H7 (cell line): ENCODE measurements around the gene PATE1. TPM values are rescaled to one million over a fixed set of nuclear protein-coding genes. Genes with fewer than 3 reads are reported as not detected.

Experiments used
- DNase-seq: peaks from one replicate; pipeline ENCODE4 v3.0.0; 2012
- H3K27me3 ChIP-seq: 2 replicates; pipeline ENCODE4 v1.6.0; 2011; ENCODE audit warnings: mild to moderate bottlenecking, low read length; ENCODE audit not compliant: control insufficient read depth, insufficient read depth
- H3K36me3 ChIP-seq: replicated peaks from 2 replicates; pipeline ENCODE4 v1.5.1; 2011; ENCODE audit warnings: low read length; ENCODE audit not compliant: control insufficient read depth, insufficient read depth
- H3K4me3 ChIP-seq: 2 replicates; pipeline ENCODE4 v1.5.1; 2011; ENCODE audit warnings: low read depth, mild to moderate bottlenecking, control low read depth, low read length, moderate library complexity; ENCODE audit not compliant: insufficient read depth
- total RNA-seq: library from RNA; depleted of rRNA; stranded (reverse); fragments of >200 nt; shearing (Covaris generic); gene quantifications from 2 replicates; pipeline ENCODE4 v1.2.3, GENCODE V29; 2014; rRNA removed

Gene PATE1
- total RNA-seq, 1 experiment from 2014 or later, result not detected

- no peak overlapping the region for H3K4me3 ChIP-seq
- no peaks in the 10 kb centered on the region for H3K27me3 ChIP-seq
- no peak for DNase-seq
- H3K36me3 ChIP-seq, result no peaks in the 10 kb centered on the region
Measured at GRCh38 chr11:125770583-125770982, 24.5 kb downstream of the PATE1 start.

DNA sequence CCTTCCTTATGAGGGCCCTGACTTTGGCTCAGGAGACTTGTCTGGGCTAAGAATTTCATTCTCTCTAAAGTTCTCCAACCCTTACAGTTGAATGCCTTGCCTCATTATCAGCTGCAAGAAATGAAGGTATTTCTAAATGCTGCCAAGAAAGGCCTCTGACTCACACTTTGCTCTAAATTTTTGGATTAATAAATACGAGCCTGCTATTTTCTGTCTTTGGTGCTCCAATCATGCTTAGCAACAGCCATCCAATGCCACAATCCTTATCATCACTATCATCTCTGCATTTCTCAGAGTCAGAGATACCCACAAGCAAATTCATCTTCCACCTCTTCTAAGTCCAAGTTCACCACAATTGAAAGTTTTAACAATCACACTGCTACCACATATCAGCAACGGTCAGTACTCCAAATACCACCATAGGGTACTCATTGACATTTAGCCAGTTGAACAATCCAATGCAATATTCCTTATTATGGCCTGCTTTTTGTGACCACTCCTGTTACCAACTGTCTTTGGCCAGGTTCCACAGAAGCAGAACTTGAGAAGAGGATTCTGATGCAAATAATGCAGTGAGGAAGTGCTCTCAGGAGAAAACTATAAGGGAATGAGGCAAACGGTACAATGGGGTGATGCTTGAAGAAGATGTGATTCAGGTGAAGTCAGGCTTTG lies 26.9 kb downstream of the PATE1 start:
- Histone ChIP-seq H3K27me3 (no peaks in the 10 kb centered on the region), H3K36me3 (no peaks in the 10 kb centered on the region), H3K4me3 (no peak overlapping the region)
- no peak for DNase-seq

- H3K36me3 ChIP-seq, result no peaks in the 10 kb centered on the region
- H3K4me3 ChIP-seq, result no peak overlapping the region
- DNase-seq, result no peak
- H3K27me3 ChIP-seq, result no peaks in the 10 kb centered on the region
Measured at GRCh38 chr11:125773516-125773915, 27.4 kb downstream of the PATE1 start.

- no peak for DNase-seq
- no peaks in the 10 kb centered on the region for H3K36me3 ChIP-seq
- no peaks in the 10 kb centered on the region for H3K27me3 ChIP-seq
Measured at GRCh38 chr11:125777309-125777708, 31.2 kb downstream of the PATE1 start.

DNA sequence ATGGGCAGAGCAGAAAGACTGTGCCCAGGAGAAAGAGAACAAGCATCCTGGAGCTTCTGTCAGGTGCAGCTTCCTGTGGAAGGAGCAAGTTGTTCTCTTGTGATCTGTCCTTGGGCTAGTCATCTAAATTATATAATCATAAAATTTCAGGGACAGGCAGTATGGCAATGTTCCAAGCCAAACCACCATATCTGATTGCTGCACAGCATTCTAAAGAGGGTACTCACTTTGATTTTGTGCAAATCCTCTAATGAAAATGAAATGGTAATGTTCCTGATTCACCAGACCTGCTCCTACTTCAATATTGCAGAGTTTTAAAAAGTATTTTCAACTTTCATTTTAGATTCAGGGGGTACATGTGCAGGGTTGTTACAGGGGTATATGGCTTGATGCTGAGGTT lies 32.6 kb downstream of the PATE1 start, which contains the start of gene PATE2:
Gene PATE2, minus strand, starts transcription at position 101 of the 400 bp plus-strand sequence. Its CDS starts 55 bp downstream, at position 46.
- DNase-seq, result no peak
- H3K4me3 ChIP-seq, result no peak within 1 kb of the TSS
- H3K27me3 ChIP-seq, result no peaks in the 10 kb centered on the region
- no peaks in the 10 kb centered on the region for H3K36me3 ChIP-seq

More at GRCh38 chr11:125777309-125777708, 31.2 kb downstream of the PATE1 start:
- no peak overlapping the region for H3K4me3 ChIP-seq

DNA sequence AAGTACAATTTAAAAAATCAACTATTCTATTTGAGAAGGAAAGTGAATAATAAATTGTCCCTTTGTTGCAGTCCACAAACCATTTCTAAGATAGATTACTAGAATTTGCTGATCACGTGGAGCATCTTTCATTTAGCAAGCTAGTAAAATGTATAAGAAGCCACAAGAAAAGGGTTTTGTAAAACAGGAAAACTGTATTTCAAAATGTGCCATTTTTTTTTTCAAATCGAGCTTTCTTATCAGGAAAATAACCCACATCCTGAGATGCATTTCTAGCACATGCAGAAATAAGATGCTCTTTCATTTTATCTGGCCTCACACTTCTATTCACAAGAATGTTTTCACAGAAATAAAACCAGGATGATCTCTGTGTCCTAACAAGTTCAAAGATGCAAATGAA lies 38.6 kb downstream of the PATE1 start:
- Histone ChIP-seq H3K36me3 (no peaks in the 10 kb centered on the region), H3K27me3 (no peaks in the 10 kb centered on the region), H3K4me3 (no peak overlapping the region)
- no peak for DNase-seq

- no peak for DNase-seq
- Histone ChIP-seq H3K4me3 (no peak within 1 kb of the TSS), H3K36me3 (no peaks in the 10 kb centered on the region), H3K27me3 (no peaks in the 10 kb centered on the region)
Measured at GRCh38 chr11:125787827-125788226, 41.7 kb downstream of the PATE1 start, which contains the start of gene PATE3. Gene PATE3 (plus strand): TSS chr11:125788127. CDS start chr11:125788152, 25 bp downstream.

GRCh38 chr11:125790825-125791224 lies 44.7 kb downstream of the PATE1 start:
- no peaks in the 10 kb centered on the region for H3K27me3 ChIP-seq
- H3K36me3 ChIP-seq, result no peaks in the 10 kb centered on the region
- H3K4me3 ChIP-seq, result no peak overlapping the region
- no peak for DNase-seq

DNA sequence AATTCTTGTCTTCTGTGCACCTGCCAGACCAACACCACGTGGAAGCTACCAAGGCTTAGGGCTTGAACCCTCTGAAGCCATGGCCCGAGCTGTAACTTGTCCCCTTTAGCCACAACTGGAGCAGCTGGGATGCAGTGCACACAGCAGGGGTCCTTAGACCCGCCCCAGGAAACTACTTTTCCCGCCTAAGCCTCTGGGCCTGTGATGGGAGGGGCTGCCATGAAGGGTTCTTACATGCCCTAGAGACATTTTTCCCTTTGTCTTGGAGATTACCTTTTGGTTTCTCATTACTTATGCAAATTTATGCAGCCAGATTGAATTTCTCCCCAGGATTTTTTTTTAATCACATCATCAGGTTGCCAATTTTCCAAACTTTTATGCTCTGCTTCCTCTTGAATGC lies 51.6 kb downstream of the PATE1 start:
- no peak overlapping the region for H3K4me3 ChIP-seq
- no peaks in the 10 kb centered on the region for H3K27me3 ChIP-seq
- no peaks in the 10 kb centered on the region for H3K36me3 ChIP-seq
- DNase-seq, result peak; percentile 9

Other genes starting within 250 kb of the PATE1 start
- gene EI24, start 176.8 kb upstream of the PATE1 start, total RNA-seq, result 87.9 and 113 TPM in 2 replicates
- gene STT3A, start 153.4 kb upstream of the PATE1 start, total RNA-seq, result 143 and 184 TPM in 2 replicates
- gene CHEK1, start 121.1 kb upstream of the PATE1 start, total RNA-seq, result 85.7 and 112 TPM in 2 replicates
- not detected in 2 replicates for gene ACRV1, start 65.4 kb upstream of the PATE1 start, total RNA-seq
- gene PATE2, start 32.5 kb downstream of the PATE1 start, total RNA-seq, result not detected in 2 replicates
- gene PATE3, start 41.8 kb downstream of the PATE1 start, total RNA-seq, result not detected in 2 replicates
- gene PATE4, start 87.0 kb downstream of the PATE1 start, total RNA-seq, result not detected in 2 replicates
- 7.9 and 11.5 TPM in 2 replicates for gene HYLS1, start 141.4 kb downstream of the PATE1 start, total RNA-seq
- 12.7 and 19.0 TPM in 2 replicates for gene PUS3, start 156.9 kb downstream of the PATE1 start, total RNA-seq
- gene DDX25, start 158.2 kb downstream of the PATE1 start, total RNA-seq, result 6.7 and 8.5 TPM in 2 replicates
- not detected in 2 replicates for gene VSIG10L2, start 199.8 kb downstream of the PATE1 start, total RNA-seq